ENCODE results near the gene OIP5.
A peak's percentile ranks its signal among the peaks of the same experiment; 100 is the strongest.
"Not testable (repeated sequence)": the region's sequence is repeated elsewhere in the genome, so short reads cannot be mapped to it uniquely, and the experiment has no call there.

OIP5 gene

DNA sequence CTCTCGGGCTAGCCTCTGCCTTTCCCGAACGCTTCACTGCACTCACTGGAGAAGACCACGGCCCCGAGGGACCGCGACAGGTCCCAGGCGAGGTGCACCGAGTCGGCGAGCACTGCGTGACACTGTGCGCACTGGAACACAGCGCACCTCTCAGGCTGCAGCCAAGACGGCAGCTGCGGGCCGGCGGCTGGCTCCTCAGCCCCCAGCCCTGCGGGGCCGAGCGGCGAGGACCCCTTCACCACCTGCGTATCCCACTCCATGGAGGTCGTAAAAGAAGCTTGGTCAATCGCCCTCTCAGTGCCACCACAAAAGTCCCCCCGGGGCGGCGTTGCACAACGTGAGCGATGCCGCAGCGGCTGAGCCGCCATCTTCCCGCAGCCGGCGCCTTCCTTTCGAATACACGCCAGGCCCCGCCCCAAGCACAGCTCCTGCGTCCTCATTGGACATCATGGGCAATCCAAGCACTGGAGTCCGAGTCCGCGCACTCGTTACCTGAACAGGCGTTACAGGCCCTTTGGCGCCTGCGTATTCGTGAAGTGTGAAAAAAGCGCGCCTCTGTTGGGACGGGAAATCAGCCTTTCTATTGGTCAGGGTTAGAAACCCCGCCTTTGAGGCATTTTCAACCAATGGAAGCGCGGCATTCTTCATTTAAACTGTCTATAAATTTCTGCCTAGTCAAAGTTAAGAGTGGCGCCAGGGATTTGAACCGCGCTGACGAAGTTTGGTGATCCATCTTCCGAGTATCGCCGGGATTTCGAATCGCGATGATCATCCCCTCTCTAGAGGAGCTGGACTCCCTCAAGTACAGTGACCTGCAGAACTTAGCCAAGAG, at the start of gene OIP5, which contains the start of gene NUSAP1:
OIP5 (minus strand) TSS at position 398 of the 832 bp plus-strand sequence; CDS start at position 368, 30 bp downstream.
NUSAP1 (plus strand) TSS at position 688 of the 832 bp plus-strand sequence; CDS start at position 765, 77 bp downstream.
- peak; percentile 92 for DNase-seq

DNA sequence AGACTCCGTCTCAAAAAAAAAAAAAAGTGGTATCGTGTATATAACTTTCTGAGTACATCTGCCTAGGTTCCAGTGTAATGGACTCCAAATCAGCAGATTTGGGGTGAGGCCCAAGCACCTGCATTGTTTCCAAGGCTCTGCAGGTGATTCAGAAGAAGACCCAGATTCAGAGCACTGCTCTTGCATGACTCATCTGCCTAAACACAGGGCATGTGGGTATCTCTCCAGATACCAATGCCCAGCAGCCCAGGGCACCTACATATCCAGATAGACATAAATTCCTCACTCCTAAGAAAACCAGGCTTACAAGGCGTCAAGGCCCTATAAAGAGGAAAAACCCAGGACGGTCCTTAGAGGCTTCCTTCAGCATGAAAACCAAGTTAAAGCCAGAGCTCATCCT, 45.6 kb upstream of the OIP5 start:
- DNase-seq = no peak

DNA sequence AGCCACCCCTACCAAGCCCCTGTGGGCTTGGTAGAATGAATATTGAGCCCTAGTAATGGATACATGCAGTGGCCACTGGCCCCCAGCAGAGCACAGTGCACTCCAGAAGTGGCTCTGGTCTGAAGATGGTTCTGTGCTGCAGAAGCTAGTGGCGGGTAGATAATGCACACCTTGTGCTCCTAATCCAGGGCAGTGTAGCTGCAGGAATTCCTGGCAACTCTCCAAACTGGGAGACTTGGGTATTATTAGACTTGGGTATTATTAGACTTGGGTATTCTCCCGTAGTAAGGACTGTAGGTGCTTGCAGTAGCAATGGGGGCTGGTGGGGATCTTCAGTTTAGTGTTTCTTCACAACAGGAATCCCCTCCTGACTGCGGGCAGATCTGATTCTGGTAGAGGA, 35.0 kb upstream of the OIP5 start:
- no peak for DNase-seq

DNA sequence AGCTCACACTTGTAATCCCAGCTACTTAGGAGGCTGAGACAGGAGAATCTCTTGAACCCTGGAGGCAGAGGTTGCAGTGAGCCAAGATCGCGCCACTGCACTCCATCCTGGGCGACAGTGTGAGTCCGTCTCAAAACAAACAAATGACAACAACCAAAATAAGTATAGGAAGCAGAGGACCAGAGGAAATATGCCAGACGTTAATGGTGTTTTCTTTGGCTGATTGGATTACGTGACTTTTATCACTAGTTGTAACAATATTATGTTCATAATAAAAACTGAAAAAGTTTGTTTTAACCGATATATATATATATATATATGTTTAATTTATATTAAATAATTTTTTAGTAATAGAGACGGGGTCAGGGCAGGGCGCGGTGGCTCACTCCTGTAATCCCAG, 22.0 kb upstream of the OIP5 start:
- no peak for DNase-seq

DNA sequence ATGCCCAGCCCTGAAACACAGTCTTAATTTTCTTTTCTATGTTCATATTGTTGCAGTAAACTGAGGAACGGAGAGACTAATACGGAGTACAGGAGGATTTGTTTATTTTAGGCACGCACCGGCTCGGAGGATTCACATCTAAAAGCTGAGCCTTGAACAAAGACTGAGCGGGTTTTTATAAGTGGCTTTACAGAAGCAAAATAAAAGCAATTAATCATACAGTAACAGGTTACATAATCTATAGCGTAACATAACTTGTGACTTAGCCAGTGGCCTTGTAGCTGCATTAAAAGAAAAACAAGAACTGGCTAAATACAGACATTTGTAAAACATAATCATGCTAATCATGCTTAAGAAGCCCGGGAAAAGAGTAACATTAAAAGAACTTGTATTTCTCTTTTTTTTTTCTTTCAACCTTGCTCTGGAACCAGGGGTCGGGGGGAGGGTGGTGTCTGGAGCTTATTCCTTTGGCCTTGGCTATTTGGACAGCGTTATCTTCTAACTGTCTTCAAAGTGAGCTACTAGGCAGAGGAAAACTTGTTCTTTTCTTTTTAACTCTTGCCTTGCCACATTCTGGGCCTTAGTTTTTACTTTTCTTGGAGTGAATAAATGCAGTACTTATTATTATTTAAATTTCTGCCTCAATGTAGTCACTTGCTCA, 17.8 kb upstream of the OIP5 start:
- no peak for DNase-seq

DNA sequence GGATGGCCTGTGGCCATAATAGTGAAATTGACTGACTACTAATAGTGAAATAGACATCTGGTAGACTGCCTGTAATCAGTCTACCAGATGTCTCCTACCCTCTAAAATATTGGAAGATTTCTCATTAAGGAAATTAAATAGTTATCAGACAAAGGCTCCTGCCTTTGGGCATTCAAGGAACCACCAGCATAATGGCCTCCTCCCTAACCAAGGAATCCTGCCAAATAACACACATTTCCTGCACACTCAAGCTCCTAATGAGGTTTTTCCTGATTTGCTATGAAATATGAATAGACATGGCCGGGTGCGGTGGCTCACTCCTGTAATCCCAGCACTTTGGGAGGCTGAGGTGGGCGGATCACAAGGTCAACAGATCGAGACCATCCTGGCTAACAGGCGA, 14.8 kb upstream of the OIP5 start:
- no peak for DNase-seq

DNA sequence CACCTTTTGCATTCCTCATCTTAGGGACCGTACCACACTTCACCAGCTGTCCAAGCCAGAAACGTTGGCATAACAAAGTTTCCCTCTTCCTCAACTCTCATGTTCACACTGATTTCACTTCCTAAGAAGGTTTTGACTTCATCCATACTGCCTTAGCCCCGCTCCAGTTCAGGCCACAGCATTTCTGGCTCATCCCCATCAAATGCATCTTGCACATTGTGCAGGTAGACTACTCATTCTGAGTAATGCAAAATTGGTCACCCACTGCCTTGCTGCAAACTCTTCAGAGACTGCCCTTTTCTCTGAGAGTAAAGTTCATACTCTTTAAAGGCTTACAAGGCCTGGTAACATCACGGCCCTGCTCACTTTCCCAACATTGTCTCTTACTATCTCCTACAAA, 9.1 kb upstream of the OIP5 start:
- DNase-seq = no peak

DNA sequence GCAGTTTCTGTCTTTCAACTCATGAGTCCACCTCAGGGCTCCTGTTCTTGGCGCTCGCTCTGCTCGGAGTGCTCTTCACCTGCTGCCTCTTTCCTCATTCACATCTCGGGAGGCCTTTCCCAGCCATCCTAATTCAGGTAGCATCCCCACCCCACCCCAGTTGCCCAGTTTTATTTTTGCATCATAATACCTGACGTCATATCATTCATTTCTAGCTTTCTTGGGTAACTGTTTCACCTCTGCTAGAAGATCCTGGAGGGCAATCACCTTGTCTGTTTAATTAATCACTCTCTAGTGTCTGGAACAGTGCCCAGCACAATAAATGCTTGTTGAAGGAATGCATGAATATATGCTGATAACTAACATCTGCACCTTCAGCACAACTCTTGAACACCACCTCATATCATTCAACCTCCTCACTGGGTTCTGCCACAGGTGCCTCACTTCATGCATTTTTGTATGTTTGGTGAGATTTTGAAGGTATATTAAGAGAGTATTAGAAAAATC, 7.9 kb upstream of the OIP5 start:
- no peak for DNase-seq

DNA sequence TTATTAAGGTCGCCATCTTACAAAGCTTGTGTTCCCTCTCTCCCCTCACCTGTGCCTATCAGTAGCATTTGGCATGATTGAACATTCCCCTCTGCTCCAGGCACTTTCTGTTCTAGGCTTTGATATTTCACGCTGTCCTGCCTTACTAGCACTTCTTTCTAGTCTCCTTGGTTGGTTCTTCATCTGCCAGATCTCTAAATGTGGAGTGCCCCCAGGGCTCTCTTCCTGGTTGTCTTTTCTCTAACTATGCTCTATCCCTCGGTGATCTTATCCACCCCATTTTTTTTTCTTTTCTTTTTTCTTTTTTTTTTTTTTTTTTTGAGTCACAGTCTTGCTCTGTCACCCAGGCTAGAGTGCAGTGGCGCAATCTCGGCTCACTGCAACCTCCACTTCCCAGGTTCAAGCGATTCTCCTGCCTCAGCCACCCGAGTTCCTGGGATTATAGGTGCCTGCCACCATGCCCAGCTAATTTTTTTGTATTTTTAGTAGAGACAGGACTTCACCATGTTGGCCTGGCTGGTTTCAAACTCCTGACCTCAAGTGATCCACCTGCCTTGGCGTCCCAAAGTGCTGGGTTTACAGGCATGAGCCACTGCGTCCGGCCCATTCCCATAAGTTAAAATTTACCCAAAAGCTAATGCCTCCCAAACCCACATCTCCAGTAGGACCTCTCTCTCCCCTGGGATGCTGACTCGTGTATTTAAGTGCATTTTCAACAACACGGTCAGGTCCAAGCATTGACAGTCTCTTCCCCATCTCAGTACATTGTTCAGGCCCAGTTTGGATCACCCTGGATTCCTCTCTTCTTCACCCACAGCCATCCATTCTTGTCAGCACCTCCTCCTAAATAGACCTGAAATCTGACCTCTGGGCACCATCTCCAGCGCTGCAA, 5.5 kb upstream of the OIP5 start:
- DNase-seq = no peak

DNA sequence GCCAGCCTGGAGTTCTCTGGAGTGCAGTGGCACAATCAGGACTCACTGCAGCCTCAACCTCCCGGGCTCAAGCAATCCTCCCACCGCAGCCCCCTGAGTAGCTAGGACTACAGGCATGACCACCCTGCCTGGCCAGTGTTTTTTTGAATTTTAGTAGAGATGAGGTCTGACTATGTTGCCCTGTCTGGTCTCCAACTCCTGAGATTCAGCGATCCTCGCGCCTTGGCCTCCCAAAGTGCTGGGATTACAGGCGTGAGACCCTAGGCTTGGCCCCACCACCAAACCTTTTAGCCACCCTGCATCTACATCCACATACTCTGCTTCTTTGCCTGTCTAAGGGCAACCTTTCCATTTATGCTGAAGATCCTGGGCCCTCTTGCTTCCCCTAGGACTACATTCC, 4.7 kb upstream of the OIP5 start:
- no peak for DNase-seq

DNA sequence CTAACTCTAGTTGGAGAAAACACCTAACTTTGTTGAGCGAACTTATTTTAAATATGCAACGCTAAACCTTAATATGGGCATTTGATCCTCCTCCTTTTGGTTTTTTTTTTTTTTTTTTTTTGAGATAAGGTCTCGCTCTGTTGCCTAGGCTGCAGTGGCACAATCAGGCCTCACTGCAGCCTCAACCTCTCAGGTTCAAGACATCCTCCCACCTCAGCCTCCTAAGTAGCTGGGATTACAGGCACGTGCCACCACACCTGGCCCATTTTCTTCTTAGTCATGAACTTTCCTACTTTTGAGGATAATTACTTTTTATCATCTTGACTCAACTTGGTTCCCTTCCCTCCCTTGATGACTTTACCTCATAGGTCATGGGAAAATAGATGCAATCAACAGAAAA, 4.2 kb upstream of the OIP5 start:
- DNase-seq = no peak

DNA sequence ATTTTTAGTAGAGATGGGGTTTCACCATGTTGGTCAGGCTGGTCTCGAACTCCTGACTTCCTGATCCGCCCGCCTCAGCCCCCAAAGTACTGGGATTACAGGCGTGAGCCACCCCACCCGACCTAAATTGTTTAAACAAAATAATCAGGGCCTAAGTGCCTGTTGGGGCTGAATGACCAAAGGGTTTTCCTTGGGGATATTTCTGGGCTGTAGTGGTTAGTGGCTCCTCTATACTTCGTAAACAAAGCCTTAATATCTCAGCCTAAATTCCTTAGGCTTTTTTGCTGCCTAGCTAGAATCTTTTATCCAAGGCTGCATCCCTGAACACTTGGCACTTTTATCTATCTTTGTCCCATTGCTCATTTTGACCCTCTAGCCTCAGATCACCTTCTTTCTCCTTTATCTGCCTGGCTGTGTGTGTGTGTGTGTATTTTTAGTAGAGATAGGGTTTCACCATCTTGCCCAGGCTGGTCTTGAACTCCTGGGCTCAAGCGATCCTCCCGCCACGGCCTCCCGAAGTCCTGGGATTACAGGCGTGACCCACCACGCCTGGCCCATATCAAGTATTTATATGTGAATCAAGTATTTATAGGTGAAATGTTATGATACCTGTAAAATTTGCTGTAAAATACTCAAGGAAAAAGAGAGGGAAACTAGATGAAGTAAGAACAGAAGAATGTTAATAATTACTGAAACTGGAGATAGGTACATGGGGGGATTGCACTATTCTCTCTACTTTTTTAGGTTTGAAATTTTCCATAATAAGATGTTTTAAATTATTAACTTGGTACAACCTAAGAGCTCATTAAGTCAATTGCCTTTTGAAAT, 2.1 kb upstream of the OIP5 start:
- DNase-seq = no peak

DNA sequence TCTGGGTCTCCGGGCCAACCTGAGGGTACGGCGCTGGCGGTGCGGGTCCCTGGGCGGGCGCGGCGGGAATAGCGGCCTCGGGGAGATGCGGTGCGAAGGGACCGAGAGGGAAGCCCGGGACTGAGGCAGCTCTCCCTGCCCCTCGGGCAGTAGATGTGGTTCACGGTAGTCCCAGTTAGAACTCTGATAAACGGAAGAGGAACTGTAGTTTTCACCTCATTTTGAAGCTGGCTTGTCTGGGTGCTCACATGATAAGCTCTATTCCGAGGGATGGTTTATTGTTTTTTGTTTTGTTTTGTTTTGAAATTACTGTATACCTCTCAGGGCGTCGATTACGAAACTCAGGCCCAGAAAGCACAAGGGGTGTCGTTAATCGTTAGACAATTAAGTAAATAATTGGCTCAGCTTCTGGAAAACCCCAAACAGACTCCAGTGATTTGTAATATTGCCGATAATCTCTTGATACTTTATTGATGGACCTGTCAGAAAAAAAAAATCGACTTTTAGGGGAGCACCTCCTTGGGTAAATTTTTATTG, 703 bp upstream of the OIP5 start:
- peak; percentile 40 for DNase-seq

DNA sequence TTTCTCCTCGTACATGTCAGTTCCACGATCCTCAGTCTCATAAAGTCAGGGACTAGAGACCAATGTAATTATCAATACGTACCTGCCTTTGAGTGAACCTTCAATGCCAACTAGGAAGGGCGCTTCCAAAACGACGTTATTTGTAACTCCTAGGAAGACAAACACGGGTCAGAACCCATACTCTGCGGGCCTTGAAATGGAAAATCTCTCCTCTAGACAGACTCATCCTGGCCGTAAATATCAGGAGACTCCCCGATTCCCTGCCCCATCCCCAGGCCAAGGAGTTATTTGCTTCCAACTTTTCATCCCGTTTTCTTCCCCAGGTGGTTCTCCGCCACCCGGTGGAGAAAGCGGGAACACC, 578 bp downstream of the OIP5 start:
- no peak for DNase-seq

DNA sequence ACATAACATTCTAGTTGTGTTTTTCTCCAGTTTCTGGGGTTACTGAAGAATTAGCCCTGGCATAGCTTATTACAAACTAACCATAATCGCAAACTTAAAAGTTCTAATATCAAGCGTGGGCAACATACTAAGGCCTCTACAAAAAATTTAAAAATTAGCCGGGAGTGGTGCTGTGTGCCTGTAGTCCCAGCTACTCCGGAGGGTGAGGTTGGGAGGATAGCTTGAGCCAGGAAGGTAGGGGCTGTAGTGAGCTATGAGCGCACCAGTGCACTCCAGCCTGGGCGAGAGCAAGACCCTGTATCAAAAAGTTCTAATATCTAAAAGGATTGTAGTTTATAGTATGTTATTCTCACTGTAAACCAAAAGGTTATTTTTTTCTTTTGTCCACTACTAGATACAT, 1.1 kb downstream of the OIP5 start:
- DNase-seq = no peak

DNA sequence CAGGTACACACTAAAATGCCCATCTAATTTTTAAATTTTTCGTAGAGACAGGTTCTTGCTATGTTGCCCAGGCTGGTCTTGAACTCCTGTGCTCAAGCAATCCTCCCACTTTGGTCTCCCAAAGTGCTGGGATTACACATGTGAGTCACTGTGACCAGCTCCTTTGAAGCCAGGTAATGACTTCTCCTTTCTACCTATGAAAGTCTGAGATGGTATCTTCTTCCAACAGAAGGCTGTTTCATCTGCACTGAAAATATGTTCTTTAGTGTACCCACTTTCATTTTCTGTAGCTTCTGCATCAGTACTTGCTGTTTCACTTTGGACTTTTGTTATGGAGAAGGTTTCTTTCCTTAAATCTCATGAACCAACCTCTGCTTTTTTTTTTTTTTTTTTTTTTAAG, 8.8 kb downstream of the OIP5 start:
- DNase-seq = no peak

DNA sequence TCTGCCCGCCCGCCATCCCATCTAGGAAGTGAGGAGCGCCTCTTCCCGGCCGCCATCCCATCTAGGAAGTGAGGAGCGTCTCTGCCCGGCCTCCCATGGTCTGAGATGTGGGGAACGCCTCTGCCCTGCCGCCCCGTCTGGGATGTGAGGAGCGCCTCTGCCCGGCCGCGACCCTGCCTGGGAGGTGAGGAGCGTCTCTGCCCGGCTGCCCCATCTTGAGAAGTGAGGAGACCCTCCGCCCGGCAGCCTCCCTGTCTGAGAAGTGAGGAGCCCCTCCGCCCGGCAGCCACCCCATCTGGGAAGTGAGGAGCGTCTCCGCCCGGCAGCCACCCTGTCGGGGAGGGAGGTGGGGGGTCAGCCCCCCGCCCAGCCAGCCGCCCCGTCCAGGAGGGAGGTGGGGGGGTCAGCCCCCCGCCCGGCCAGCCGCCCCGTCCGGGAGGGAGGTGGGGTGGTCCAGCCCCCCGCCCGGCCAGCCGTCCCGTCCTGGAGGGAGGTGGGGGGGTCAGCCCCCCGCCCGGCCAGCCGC, 11.5 kb downstream of the OIP5 start:
- not testable (repeated sequence) for DNase-seq

DNA sequence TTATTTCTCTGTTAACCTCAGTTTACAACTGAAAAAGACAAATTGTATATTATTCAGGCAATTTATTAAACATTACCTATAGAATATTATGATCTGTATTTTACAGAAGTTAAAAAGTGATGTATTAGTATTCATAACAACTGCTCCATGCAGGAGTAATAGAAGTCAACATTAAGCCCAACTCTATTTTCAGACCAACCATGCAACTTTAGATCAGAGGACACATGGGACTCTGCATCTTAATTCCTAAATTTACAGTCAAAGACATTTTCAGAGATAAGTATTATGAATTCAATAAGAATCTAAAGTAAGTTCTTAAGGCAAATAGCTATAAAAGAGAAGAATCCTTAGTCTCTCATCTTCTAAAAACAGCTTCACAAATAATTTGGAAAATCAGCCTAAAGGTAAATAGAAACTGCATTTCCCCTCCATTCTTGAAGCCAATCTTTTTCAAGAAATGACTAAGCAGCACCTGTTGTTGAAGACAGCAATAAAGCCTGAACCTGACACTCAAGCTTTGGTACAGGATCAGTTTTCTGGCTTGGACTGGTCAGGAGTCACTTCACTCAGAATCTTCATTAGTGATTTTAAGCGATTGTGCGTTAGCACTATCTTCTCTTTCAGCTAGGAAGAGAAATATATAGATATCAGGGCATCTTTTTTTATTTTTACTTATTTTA, 23.0 kb downstream of the OIP5 start:
- no peak for DNase-seq

DNA sequence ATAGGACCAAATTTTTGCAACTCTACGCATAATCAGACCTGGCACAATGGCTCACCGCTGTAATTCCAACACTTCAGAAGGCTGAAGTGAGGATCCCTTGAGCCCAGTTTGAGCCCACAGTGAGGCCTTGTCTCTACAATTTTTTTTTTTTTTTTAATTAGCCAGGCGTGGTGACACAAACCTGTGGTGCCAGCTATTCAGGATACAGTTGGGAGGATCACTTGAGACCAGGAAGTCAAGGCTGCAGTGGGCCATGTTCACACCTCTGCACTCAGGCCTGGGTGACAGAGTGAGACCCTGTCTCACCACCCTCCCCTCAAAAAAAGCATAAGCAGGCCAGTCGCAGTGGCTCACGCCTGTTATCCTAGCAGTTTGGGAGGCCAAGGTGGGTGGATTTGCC, 24.7 kb downstream of the OIP5 start:
- no peak for DNase-seq

DNA sequence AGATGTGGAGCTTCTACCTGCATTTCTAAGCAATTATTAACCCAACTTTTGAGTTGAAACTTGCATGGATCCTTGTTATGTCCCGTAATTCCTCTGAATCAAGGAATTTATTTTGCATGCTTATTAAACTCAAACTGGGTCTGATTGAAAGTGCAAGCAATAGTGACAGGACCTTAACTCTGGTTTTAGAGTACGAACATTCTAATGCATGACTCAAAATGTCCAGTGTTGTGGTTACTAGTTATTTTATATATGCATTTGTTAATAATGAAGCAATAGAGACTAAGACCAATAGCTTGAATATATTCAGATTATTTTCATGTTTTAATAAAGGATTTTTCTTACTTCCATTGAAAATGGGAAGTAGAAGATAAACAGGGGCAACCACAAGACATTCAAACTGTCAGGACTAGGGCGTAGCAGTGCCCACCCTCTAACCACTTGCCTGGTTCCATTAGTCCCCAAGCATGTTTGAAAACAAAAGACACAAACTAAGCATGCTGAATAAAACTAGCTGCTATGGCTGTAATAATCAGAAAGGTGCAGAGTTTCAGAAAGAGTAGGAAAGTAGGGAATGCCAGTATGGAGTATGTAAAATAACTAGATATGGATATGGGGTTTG, 28.1 kb downstream of the OIP5 start:
- no peak for DNase-seq

DNA sequence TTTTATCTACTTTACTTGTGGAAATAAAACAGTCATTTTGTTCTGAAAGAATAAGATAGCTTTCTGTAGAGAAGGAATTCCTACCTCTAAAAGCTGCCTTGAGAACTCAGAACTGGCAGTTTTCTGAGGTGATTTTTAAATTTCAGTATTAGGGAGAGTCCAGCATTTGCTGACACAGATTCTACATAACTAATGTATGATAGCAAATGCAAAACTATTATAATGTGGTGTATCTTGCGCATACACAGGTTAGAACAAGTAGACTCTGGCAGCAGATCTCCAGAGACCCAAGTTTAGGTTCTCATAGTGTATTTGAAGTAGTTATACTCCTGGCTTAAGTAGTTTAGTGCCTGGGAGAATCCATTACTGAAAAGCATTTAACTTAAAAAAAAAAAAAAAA, 30.8 kb downstream of the OIP5 start:
- no peak for DNase-seq
